H7 (cell line): ENCODE measurements around the gene ZNF689. TPM values are rescaled to one million over a fixed set of nuclear protein-coding genes. Genes with fewer than 3 reads are reported as not detected.

Experiments used
- DNase-seq: peaks from one replicate; pipeline ENCODE4 v3.0.0; 2012
- H3K27me3 ChIP-seq: 2 replicates; pipeline ENCODE4 v1.6.0; 2011; ENCODE audit warnings: mild to moderate bottlenecking, low read length; ENCODE audit not compliant: control insufficient read depth, insufficient read depth
- H3K36me3 ChIP-seq: replicated peaks from 2 replicates; pipeline ENCODE4 v1.5.1; 2011; ENCODE audit warnings: low read length; ENCODE audit not compliant: control insufficient read depth, insufficient read depth
- H3K4me3 ChIP-seq: 2 replicates; pipeline ENCODE4 v1.5.1; 2011; ENCODE audit warnings: low read depth, mild to moderate bottlenecking, control low read depth, low read length, moderate library complexity; ENCODE audit not compliant: insufficient read depth
- total RNA-seq: library from RNA; depleted of rRNA; stranded (reverse); fragments of >200 nt; shearing (Covaris generic); gene quantifications from 2 replicates; pipeline ENCODE4 v1.2.3, GENCODE V29; 2014; rRNA removed

ZNF689 gene
- total RNA-seq, 1 experiment from 2014 or later, result 17.3 TPM

GRCh38 chr16:30554557-30555314, 55.5 kb downstream of the ZNF689 start:
- no peak for DNase-seq
- H3K36me3 ChIP-seq, result no peaks in the 10 kb centered on the region; the same call in 1 of the 2 replicates
- no peaks in the 10 kb centered on the region for H3K27me3 ChIP-seq
- no peak overlapping the region for H3K4me3 ChIP-seq

GRCh38 chr16:30553393-30553899, 56.7 kb downstream of the ZNF689 start:
- Histone ChIP-seq H3K27me3 (no peaks in the 10 kb centered on the region), H3K36me3 (no peaks in the 10 kb centered on the region; the same call in 1 of the 2 replicates), H3K4me3 (no peak overlapping the region)
- no peak for DNase-seq

- no peak for DNase-seq
- no peak overlapping the region for H3K4me3 ChIP-seq
- no peaks in the 10 kb centered on the region; the same call in 1 of the 2 replicates for H3K36me3 ChIP-seq
- no peaks in the 10 kb centered on the region for H3K27me3 ChIP-seq
Observed at GRCh38 chr16:30552956-30553355, 57.2 kb downstream of the ZNF689 start.

Other genes starting within 250 kb of the ZNF689 start
- 35.8 and 38.4 TPM in 2 replicates for gene TBC1D10B, start 239.9 kb downstream of the ZNF689 start, total RNA-seq
- gene MYL11, start 235.6 kb downstream of the ZNF689 start, total RNA-seq, result 3.4 TPM in 1 of 2 replicates, not detected in the other
- gene SEPTIN1, start 227.8 kb downstream of the ZNF689 start, total RNA-seq, result 0.18 and 0.80 TPM in 2 replicates
- gene ZNF48, start 215.0 kb downstream of the ZNF689 start, total RNA-seq, result 38.8 and 46.3 TPM in 2 replicates
- 10.6 and 13.5 TPM in 2 replicates for gene ZNF771, start 202.8 kb downstream of the ZNF689 start, total RNA-seq
- 56.4 and 74.2 TPM in 2 replicates for gene DCTPP1, start 180.4 kb downstream of the ZNF689 start, total RNA-seq
- gene SEPHS2, start 164.5 kb downstream of the ZNF689 start, total RNA-seq, result 8.2 and 9.8 TPM in 2 replicates
- gene ITGAL, start 137.6 kb downstream of the ZNF689 start, total RNA-seq, result 0.03 and 0.11 TPM in 2 replicates
- 55.2 and 55.3 TPM in 2 replicates for gene ZNF768, start 83.8 kb downstream of the ZNF689 start, total RNA-seq
- 14.5 and 16.2 TPM in 2 replicates for gene ZNF747, start 75.5 kb downstream of the ZNF689 start, total RNA-seq
- gene ZNF764, start 52.0 kb downstream of the ZNF689 start, total RNA-seq, result 10.2 and 13.8 TPM in 2 replicates
- 3.0 and 8.5 TPM in 2 replicates for gene ZNF688, start 38.7 kb downstream of the ZNF689 start, total RNA-seq
- gene ZNF785, start 24.7 kb downstream of the ZNF689 start, total RNA-seq, result 2.8 and 8.5 TPM in 2 replicates
- gene PRR14, start 40.6 kb upstream of the ZNF689 start, total RNA-seq, result 4.7 and 4.8 TPM in 2 replicates
- 11.5 and 13.4 TPM in 2 replicates for gene FBRS, start 48.0 kb upstream of the ZNF689 start, total RNA-seq
- 7.4 and 12.1 TPM in 2 replicates for gene SRCAP, start 88.8 kb upstream of the ZNF689 start, total RNA-seq
- gene PHKG2, start 138.0 kb upstream of the ZNF689 start, total RNA-seq, result 27.0 and 32.0 TPM in 2 replicates
- gene CFAP119, start 151.7 kb upstream of the ZNF689 start, total RNA-seq, result 1.5 and 2.1 TPM in 2 replicates
- gene RNF40, start 151.9 kb upstream of the ZNF689 start, total RNA-seq, result 72.6 and 72.9 TPM in 2 replicates
- gene ZNF629, start 176.8 kb upstream of the ZNF689 start, total RNA-seq, result 15.1 and 16.0 TPM in 2 replicates